Measurements from ENCODE around the gene PRR30.
A peak's percentile ranks its signal among the peaks of the same experiment; 100 is the strongest.
"Not testable (repeated sequence)": the region's sequence is repeated elsewhere in the genome, so short reads cannot be mapped to it uniquely, and the experiment has no call there.

The PRR30 gene

DNA sequence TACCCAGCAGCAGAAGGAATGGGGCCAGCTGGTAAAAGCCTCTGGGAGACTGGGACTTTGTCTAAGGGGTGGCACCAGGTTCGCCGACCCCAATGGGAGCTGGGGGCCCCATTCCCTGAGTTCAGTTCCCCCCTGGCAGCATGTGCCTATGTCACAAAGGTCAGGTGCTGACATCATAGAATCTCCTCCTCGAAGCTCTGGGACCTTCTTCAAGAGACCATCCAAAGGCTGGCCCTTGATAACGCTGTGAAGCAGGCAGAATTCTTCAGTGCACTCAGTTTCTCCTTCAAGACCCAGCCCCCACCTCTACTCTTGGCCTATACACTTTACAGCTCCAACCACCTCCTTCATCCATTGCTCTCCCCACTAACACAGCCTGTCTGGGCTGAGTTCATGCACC lies at the start of gene PRR30:
PRR30 (minus strand) TSS at position 101 of the 400 bp plus-strand sequence. CDS start 1,081 bp downstream, outside the sequence.
- no peak for DNase-seq

DNA sequence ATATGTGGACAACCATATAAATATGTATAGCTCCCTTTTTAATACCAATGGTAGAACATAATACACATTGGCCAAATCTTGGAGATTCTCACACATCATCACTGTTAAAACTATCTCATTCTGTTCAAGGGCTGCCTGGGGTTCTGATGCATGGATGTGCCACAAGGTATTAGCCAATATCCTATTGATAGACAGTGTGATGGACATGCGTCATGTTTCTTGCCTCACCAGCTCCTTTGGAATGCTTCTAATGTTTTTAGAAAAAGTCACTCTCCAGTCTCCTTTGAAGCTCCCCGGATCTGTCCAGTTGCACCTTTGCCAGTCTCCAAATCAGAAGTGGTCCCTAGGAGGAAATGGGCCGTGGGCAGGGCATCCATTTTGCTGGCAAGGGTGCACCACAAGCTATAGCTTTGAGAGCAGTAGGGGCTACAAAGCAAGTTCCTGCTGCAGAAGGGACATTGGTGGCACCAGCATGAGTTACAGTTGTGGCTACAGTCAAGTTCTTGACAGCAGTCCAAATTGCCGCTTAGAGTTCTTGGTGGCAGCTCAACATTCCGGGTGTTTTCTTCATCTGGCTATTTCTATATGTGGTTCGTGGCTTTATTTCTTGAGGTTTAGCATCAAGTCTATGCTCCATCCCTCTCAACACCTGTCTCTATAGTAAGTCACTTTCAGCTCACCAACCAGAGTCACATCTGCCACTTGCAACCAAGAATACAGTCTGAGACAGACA lies 47.6 kb upstream of the PRR30 start:
- DNase-seq: no peak

DNA sequence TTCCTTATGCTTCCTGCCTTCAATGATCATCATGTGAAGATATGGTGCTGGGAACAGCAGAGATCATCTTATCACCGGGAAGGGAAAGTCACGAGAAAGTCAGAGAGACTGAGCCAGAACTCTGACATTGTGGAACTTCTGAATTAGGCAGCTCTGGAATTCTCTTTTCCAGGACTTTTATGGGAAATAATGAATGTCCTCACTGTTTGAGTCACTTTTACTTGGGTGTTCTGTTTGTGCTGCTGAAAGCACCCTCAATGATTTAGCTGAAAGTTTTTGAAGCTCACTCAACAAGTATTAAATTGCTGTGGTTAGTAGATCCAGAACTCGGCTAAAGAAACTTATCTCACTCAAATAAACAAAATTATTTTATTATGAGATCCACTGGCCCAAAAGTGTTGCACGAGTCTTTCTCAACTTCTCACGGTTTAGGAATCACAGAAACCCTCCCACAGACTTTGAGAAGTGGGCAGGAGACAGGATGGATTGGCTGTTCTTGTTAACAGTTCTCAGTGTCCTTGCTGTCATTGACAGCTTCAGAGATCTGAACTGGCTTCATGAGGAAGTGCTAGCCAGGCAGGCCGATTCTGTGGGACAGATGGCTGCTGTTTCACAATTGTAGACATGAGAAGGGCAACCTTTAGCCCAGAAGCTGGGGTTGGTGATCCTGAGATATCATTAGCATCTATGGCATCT lies 46.3 kb upstream of the PRR30 start:
- peak; percentile 60 to 62 for DNase-seq

DNA sequence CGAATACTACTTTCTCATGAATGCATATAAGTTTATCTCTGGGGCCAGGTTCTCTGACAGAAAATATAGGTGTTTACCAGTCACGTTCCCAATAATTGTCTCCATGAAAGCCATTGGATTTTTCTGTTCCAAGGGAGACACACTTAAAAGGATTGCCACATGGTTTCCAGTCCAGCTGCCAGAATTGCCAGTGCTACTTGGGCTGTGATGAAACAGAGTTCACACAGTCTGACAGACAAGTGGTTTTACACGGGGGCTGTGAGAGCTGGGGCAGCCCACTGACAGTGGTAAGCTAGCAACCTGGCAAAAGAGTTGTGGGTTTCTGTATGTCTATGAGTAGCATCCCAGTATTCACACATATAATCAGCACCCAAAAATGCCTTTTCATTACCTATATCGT lies 44.9 kb upstream of the PRR30 start:
- DNase-seq: no peak

DNA sequence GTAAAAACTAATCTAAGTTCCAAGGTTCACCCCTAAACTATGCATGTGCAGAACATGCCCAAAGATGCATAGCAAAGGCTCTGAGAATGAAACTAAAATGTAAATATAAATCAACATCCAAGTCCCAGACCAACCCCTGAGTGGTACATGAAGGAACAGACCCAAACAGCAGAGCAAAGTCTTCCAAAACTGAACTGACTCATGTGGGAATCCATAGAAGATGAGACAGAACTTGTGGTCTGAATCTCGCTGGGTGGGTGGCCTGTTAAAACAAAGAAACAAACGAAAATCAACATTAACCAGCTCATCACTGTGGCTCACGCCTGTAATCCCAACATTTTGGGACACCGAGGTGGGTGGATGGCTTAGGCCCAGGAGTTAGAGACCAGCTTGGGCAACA lies 43.1 kb upstream of the PRR30 start:
- DNase-seq: no peak

DNA sequence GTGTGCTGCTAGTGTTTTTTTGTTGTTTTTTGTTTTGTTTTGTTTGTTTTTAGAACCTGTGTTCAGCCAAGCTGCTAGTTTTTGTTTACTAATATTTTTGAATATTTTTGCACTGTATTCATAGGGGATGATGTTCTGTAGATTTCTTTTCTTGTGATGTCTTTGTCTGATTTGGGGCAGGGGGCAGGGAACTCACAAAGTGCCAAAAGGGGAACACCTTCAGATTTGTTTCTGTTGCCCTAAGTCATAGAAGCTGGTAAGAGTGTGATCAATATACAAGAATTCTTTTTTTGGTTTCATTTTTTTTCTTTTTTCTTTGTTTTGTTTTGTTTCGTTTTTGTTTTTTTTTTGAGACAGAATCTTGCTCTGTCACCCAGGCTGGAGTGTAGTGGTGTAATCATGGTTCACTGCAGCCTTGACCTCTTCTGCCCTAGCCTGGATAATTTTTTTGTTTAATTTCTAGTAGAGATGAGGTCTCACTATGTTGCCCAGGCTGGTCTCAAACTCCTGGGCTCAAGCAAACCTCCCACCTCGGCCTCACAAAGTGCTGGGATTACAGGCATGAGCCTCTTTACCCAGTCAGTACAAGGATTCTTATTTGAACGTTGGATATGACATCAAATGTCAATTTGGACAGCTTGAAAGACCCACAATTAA lies 40.3 kb upstream of the PRR30 start:
- no peak for DNase-seq

DNA sequence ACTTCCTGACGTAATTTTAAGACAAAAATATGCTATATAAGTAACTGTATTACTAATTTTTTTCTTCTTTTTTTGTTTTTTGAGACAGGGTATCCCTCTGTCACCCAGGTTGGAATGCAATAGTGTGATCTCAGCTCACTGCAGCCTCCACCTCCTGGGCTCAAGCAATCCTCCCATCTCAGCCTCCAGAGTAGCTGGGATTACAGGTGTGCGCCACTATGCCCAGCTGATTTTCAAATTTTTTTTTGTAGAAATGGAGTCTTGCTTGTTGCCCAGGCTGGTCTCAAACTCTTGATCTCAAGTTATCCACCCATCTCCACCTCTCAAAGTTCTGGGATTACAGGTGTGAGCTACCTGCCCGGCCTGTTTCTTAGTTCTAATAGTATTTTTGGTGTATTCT lies 39.3 kb upstream of the PRR30 start:
- DNase-seq: no peak

DNA sequence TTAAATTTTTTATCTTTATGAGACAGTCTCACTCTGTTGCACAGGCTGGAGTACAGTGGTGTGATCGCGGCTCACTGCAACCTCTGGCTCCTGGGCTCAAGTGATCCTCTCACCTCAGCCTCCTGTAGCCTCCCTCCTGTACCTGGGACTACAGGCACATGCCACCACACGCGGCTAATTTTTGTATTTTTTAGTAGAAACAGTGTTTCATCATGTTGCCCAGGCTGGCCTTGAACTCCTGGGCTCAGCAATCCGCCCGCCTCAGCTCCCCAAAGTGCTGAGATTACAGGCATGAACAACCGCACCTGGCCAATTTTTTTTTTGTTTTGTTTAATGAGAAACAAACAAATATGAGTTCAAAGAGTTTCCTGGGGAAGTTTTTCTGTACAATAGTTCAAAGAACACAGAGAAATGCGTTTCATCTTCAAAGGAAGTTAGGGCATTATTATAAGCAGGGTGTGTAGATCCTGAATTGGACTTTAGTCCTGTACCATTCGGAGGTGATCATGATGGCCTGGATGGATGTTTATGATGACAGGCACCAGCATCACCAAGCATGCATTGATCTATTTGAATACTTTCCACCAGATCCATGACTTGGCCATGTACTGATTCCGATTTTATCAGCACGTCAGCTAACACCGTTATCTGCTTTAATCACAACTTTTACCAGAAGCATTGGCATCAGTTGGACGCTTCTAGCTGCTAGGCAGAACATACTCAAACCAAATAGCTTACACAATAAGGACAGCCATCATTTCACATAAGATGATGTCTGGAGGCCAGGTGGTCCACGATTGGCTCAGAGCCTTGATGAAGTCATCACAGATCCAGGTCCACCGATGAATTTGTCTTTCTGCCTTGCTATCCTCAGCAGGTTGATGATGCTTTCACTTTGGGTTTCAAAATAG lies 38.5 kb upstream of the PRR30 start:
- no peak for DNase-seq

DNA sequence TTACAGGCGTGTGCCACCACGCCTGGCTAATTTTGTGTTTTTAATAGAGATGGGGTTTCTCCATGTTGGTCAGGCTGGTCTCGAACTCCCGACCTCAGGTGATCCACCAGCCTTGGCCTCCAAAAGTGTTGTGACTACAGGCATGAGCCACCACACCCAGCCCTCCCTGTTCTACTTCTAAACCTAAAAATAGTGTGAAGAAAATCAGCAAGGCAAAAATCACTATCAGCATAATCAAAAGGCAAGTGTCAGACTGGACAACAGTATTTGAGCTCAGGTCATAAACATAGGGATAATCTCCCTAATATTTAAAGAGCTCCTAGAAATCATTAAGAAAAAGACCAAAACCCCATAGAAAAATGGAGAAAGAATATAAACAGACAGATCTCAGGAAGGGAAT lies 36.6 kb upstream of the PRR30 start:
- not testable (repeated sequence) for DNase-seq

DNA sequence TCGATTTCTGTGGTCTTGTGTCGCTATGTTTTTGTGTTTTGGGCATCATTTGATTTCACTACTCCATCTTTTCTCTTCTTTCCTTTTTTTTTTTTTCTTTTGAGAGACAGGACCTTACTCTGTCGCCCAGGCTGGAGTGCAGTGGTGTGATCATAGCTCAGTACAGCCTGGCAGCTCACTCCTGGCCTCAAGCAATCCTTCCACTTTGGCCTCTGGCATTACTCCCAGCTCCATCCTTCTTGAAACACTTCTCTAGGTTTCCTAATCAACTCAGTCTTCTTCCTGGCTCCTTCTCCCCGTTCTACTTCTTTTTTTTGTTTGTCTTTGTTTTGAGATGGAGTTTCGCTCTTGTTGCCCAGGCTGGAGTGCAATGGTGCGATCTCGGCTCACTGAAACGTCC lies 36.1 kb upstream of the PRR30 start:
- DNase-seq: no peak

DNA sequence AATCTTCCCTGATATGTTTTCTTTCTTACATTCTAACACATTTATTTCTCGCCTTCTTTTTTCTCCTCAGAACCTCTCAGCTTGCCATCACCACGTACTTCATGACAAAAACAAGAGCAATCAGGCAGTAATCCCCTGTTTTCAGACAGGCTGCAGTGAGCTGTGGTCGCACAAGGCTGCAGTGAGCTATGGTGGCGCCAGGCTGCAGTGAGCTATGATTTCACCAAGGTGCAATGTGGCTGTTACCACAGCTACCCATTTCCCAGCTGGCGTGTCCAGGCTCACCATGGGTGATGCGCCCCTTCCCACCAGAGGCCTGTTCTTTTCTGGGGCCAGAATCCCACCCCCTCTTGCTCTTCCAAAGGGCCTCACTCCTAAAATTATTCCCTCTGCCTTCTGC lies 35.4 kb upstream of the PRR30 start:
- DNase-seq: no peak

DNA sequence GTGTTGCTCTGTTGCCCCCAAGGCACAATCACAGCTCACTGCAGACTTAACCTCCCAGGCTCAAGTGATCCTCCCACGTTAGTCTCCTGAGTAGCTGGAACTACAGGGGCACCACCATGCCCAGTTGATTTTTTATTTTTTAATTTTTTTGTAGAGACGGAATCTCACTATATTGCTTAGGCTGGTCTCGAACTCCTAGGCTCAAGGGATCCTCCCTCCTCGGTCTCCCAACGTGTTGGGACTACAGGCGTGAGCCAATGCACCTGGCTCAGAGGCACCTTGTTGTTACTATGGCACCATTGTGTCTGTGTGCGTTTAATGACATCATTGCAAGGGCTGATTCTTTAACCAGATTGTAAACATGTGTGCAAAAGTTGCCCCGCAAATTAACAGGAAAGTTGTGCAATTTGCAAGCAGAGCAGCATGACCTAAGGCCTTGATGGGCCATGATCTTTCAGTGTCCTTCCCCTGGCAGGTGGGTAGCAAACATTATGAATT lies 32.2 kb upstream of the PRR30 start:
- no peak for DNase-seq

DNA sequence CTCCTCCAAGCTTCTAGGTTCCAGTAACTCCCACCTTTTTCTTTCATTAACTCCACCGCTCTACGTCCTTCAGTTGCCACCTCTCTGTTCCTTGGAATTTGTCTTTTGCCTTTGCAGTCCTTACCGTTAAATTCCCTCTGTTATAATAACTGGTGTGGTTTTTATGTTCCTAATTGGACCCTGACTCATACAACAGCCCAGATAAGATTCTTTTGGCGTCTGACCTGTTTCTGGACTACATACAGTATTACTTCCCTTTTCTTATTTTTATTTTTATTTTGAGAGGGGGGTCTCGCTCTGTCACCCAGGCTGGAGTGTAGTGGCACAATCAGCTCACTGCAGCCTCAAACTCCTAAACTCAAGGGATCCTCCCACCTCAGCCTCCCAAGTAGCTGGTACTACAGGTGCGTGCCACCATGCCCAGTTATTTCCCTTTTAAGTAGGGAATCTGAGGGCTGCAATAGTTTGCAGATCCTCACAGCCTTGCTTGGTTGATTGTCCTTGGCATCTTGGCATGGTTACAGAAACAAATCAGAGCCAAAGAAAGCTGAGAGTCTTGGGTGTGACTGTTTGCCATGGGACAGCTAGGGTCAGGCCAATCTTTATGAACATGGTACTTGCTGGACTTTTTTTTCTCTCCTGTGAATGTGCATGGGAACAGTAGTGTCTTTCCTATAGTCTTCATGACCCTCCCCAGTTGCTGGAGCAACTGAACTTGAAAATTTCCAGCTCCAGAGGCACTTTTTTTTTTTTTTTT lies 31.5 kb upstream of the PRR30 start:
- DNase-seq: no peak

DNA sequence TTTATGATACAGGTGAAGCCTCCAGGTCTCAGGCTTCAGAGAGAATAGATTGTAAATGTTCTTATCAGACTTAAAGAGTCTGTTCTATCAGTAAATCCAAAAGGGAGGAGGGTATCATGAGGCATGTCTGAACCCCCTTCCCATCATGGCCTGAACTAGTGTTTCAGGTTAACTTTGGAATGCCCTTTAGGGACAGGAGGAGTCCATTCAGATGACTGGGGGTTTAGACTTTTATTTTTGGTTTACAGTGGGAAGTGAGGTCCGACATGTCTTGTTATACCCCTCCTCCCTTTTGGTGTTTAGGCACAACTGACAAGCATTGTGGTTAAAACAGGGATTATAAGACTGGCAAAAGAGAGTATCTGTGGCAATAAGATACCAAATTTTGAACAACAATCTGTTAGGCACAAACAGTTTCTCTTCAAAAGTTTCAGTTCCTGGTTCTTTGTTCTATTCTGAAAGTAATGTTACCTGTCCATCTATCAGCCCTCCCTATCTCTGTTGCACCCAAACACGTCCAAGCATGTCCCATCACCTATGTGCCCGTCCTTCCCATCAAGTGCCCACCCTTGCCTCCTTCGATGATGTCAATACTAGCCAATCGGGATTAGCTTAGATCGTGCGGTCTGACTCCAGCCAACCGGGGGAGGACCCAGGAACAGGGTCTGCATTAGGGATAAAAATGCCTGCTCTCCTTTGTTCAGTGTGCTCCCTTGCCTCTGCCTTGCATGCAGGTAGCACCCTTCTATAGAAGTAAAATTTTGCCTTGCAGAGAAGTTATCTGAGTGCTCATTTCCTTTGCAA lies 26.0 kb upstream of the PRR30 start:
- DNase-seq: no peak

DNA sequence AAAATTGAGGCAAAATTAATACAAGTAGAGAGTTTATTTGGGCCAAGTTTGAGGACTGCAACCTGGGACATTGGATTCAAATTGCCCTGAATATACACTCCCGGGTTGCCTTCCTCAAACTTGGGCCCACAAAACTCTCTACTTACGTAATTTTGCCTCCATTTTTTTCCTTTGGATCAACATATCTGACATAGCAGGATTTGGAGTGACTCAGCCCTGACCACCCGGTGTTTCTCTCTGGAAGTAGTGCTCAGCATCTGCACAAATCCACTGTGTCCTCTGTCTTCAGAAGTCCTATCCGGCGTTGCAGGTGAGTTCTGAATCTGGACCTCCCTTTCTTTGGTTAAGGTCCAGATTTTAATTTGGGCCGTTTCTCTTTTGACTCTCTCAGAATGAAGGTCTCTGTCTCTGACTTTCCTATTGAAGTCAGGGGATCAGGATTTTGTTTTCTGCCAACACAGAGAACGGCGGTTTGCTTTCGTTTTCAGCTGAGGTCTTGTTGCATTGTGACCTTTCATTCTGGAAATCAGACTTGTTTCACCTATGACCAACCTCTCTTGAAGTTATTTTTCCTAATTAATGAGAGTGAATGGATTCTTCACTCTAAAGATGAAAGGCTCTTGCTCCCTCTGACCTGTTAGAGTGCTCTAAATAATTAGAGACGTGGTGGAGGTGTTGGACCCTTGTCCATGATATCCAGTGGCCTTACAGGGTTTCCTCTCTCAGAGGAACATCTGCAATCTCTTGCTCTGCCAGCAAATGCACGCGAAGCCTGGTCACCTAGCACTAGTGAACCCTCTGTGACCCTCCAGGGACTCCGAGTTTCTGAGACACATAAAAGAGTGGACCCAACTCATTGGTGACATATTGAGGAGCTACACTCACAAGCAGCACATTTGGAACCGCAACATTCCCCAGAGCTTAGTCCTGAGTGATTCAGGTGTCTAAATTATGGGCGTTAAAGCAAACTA lies 23.2 kb upstream of the PRR30 start:
- no peak for DNase-seq

DNA sequence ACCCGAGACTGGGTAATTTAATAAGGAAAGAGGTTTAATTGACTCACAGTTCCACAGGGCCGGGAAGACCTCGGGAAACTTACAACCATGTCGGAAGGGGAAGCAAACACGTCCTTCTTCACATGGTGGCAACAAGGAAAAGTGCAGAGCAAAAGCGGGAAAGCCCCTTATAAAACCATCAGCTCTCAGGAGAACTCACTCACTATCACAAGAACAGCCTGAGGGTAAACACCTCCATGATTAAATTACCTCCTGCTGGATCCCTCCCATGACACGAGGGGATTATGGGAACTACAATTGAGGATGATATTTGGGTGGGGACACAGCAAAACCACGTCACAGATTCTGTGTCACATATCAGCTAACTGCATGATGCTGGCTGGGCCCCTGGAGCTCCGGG lies 21.0 kb upstream of the PRR30 start:
- DNase-seq: no peak

DNA sequence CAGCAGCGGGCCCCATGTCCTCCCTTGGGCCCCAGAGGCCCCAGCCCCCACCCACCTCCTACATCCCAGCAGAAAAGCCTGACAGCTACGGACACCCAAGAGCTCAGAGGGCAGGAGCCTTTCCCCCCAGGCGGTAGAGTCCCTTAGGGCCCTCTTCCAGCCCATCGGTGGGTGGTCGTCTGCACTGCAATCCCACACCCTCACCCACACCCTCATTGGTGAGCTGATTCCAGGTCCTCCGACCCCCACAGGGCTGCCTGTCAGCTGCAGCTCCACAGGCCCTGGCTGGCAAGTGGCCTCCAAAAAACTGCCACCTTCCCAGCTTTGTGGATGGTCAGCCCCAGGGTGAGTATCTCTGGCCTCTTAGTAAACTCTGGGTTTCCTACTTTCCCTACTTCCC lies 20.1 kb upstream of the PRR30 start:
- DNase-seq: no peak

DNA sequence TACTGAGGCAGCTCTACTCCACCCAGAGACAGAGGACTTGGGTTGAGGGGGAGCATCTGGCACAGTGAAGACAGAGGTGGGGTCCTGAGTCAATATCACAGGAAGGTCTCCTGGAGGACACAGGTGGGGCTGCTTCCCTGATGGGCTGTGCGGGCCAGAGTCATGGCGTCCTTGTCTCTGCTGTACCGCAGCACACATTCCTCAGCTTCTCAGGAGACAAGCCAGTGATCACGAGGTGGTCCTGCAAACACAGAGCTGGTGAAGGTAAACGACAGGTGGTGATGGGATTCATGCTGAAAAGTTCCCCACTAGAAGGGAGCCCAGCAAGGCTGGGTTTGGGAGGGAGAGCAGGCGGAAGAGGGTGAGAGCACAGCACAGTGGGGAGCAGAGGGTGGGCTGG lies 19.3 kb upstream of the PRR30 start:
- DNase-seq: no peak

DNA sequence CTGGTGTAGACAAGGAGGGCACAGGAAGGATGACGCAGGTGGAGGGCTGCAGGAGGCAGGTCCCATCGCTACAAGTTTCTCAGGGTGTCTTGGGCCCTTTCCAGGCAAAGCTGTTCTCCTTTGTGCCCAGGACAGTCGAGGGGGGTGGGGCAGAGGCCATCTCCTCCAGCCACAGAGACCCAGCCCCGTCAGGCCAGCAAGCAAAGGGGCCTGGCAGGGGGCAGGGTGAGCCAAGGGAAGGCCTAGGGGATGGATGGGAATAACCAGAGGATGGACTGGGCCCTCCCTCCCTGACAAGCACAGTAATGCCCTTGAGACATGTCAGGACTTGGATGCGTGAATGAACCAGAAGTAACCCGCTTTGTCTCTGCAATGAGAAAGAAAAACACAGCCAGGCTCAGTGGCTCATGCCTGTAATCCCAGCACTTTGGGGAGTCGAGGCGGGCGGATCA lies 15.9 kb upstream of the PRR30 start:
- DNase-seq: no peak

DNA sequence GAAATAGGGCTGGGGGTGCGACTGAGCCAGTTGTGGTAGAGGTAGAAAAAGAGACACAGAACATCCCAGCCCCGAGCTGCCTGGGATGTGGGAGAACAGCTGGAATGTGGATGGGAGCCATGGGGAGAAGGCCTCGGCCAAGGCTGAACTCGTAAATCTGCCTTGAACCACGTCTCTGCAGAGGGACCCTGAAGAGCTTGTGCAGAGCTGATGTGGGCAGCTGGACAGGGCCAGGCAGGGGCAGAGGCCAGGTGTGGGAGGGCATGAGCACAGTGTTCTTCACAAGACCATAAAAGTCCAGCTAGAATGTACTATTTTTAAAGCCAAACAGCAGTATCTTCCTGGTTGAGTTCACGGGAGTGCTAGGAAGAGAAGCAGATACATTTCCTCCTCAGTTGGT lies 15.3 kb upstream of the PRR30 start:
- no peak for DNase-seq

Measured in Kasumi-1 (cell line).